GM12891 (cell line): ENCODE results near the gene NSFL1C.

ENCODE experiments used
- PAX5 ChIP-seq: IDR thresholded peaks from 2 replicates; pipeline ENCODE4 v1.6.1; 2011; ENCODE audit warnings: low read length, moderate library complexity, mild to moderate bottlenecking; ENCODE audit not compliant: insufficient read depth, severe bottlenecking
- POLR2A ChIP-seq: IDR thresholded peaks from 2 replicates; pipeline ENCODE4 v1.6.1; 2011; ENCODE audit warnings: low read depth, low read length, control low read depth
- POLR2AphosphoS5 ChIP-seq: IDR thresholded peaks from 2 replicates; pipeline ENCODE4 v1.6.1; 2011; ENCODE audit warnings: low read depth, low read length, control low read depth
- POU2F2 ChIP-seq: IDR thresholded peaks from 2 replicates; pipeline ENCODE4 v1.6.1; 2011; ENCODE audit warnings: low read depth, mild to moderate bottlenecking, control low read depth, low read length, moderate library complexity
- SPI1 ChIP-seq: IDR thresholded peaks from 2 replicates; pipeline ENCODE4 v1.6.1; 2011; ENCODE audit warnings: low read depth, low read length, control low read depth
- TAF1 ChIP-seq: IDR thresholded peaks from 2 replicates; pipeline ENCODE4 v1.6.1; 2011; ENCODE audit warnings: low read depth, low read length, control low read depth

GRCh38 chr20:1486566-1486965, 19.9 kb upstream of the NSFL1C start:
- TF ChIP-seq POLR2A = no peak
- TF ChIP-seq TAF1 = no peak
- TF ChIP-seq POLR2AphosphoS5 = no peak
- TF ChIP-seq SPI1 = no peak
- TF ChIP-seq POU2F2 = no peak
- TF ChIP-seq PAX5 = no peak
